CD4-positive, alpha-beta memory T cell (primary cell): ENCODE measurements around the gene ALOX15. TPM values are rescaled to one million over a fixed set of nuclear protein-coding genes. Genes with fewer than 3 reads are reported as not detected.
"Not testable (repeated sequence)": the region's sequence is repeated elsewhere in the genome, so short reads cannot be mapped to it uniquely, and the experiment has no call there.

ENCODE experiments used
- CTCF ChIA-PET: fragments of 350-600 bp; sonication (Branson Sonifier 250); formaldehyde crosslinking; loops from one replicate; lab custom pipeline; 2021; ENCODE audit warnings: inconsistent platforms; ENCODE audit not compliant: partially characterized antibody; lab: Charles Lee
- POLR2A ChIA-PET: fragments of 350-600 bp; sonication (Branson Sonifier 250); formaldehyde crosslinking; loops from one replicate; lab custom pipeline; 2021; ENCODE audit not compliant: partially characterized antibody; lab: Charles Lee
- DNase-seq, 5 donors: peaks; one replicate each; pipeline versions ENCODE4 v3.0.0 to v3.0.0-alpha.2; 2020 to 2022; ENCODE audit warnings: mixed read lengths in 1 of 5
- H3K27ac ChIP-seq: one replicate; pipeline ENCODE4 v1.7.0; 2013; ENCODE audit warnings: low read depth, low read length
- H3K27me3 ChIP-seq: 2 replicates; pipeline ENCODE4 v1.7.0; 2013; ENCODE audit warnings: mild to moderate bottlenecking, low read length, moderate library complexity; ENCODE audit not compliant: insufficient read depth
- H3K36me3 ChIP-seq: 2 replicates; pipeline ENCODE4 v1.7.0; 2013; ENCODE audit warnings: mild to moderate bottlenecking, low read length, moderate library complexity; ENCODE audit not compliant: insufficient read depth
- H3K4me1 ChIP-seq: 2 replicates; pipeline ENCODE4 v1.7.0; 2013; ENCODE audit warnings: mild to moderate bottlenecking, low read length, moderate library complexity; ENCODE audit not compliant: insufficient read depth
- H3K4me3 ChIP-seq, 2 donors: one replicate each; pipeline ENCODE4 v1.7.0; 2013; ENCODE audit warnings: low read length in 2 of 2, mild to moderate bottlenecking in 1 of 2
- H3K9me3 ChIP-seq, 2 donors: one replicate each; pipeline ENCODE4 v1.7.0; 2013; ENCODE audit warnings: low read length in 2 of 2, control low read depth in 1 of 2; ENCODE audit not compliant: control insufficient read depth in 1 of 2
- H3K27ac Mint-ChIP-seq, 7 donors: one replicate each; pipeline ENCODE4 v1.8.0; 2020 to 2021; ENCODE audit warnings: mixed read lengths in 7 of 7, mild to moderate bottlenecking in 6 of 7, inconsistent platforms in 3 of 7, moderate library complexity in 3 of 7
- H3K27me3 Mint-ChIP-seq, 2 donors: one replicate each; pipeline ENCODE4 v1.8.0; 2020 to 2021; ENCODE audit warnings: mixed read lengths in 2 of 2
- H3K36me3 Mint-ChIP-seq, 2 donors: one replicate each; pipeline ENCODE4 v1.8.0; 2020 to 2021; ENCODE audit warnings: mixed read lengths in 2 of 2, inconsistent platforms in 1 of 2, mild to moderate bottlenecking in 1 of 2
- H3K4me1 Mint-ChIP-seq, 4 donors: one replicate each; pipeline ENCODE4 v1.8.0; 2020 to 2021; ENCODE audit warnings: mixed read lengths in 4 of 4, mild to moderate bottlenecking in 1 of 4
- H3K4me3 Mint-ChIP-seq, 8 donors: one replicate each; pipeline ENCODE4 v1.8.0; 2020 to 2021; ENCODE audit warnings: mixed read lengths in 8 of 8, mild to moderate bottlenecking in 7 of 8, moderate library complexity in 6 of 8, inconsistent platforms in 3 of 8
- H3K9me3 Mint-ChIP-seq, 8 donors: one replicate each; pipeline ENCODE4 v1.8.0; 2020 to 2021; ENCODE audit warnings: mixed read lengths in 8 of 8, mild to moderate bottlenecking in 5 of 8, inconsistent platforms in 3 of 8, moderate library complexity in 1 of 8
- intact Hi-C: fragments of 100-400 bp; cut with micrococcal nuclease; formaldehyde crosslinking; loops from one replicate; pipeline ENCODE4 v1.15.1; 2023
- polyA plus RNA-seq, 2 donors: library from polyadenylated mRNA; unstranded; fragments of 300-500 nt; fragmentation: Illumina TruSeq; gene quantifications; one replicate each; pipeline ENCODE4 v1.2.3, GENCODE V29; 2021
- total RNA-seq, 2 experiments: library from RNA; stranded (reverse); gene quantifications; one replicate each; pipeline ENCODE4 v1.2.3, GENCODE V29; 2021

The ALOX15 gene
- total and polyA plus RNA-seq, 4 experiments from 2014 or later, result 0.49 TPM; not detected in 3

- intact Hi-C loops, POLR2A ChIA-PET, H3K36me3 Mint-ChIP-seq, H3K4me3 ChIP-seq, H3K36me3 ChIP-seq, DNase-seq, H3K27ac Mint-ChIP-seq, H3K4me1 Mint-ChIP-seq, H3K4me3 Mint-ChIP-seq, H3K9me3 Mint-ChIP-seq, H3K4me1 ChIP-seq, H3K27ac ChIP-seq, H3K27me3 ChIP-seq, H3K9me3 ChIP-seq: not testable (repeated sequence)
- H3K27me3 Mint-ChIP-seq, result peaks cover 9 to 11% of the 10 kb centered on the region in 2 donors
- CTCF ChIA-PET, result interaction anchor here (1.2 kb wide), 1 partner anchor 31 kb away, joined by 3 read pairs; no protein-coding TSS in a partner anchor
These were observed 14.5 kb upstream of the ALOX15 start for GRCh38 chr17:4655933-4656332.

- CTCF ChIA-PET, result no interaction called here
These were observed 11.5 kb upstream of the ALOX15 start for GRCh38 chr17:4652997-4653396.

GRCh38 chr17:4648741-4649140 is 7.3 kb upstream of the ALOX15 start:
- Mint-ChIP-seq H3K4me3 (no peak overlapping the region), H3K9me3 (no peaks in the 10 kb centered on the region), H3K27me3 (peaks cover 19 to 24% of the 10 kb centered on the region in 2 donors), H3K36me3 (no peaks in the 10 kb centered on the region), H3K27ac (no peak overlapping the region), H3K4me1 (no peaks in the 10 kb centered on the region)
- intact Hi-C loops, result no loop called here
- H3K27ac ChIP-seq, result no peak overlapping the region
- no peaks in the 10 kb centered on the region for H3K36me3 ChIP-seq
- H3K9me3 ChIP-seq, result no peaks in the 10 kb centered on the region
- no peak for DNase-seq
- H3K27me3 ChIP-seq, result no peaks in the 10 kb centered on the region
- no peak overlapping the region for H3K4me3 ChIP-seq
- ChIA-PET CTCF (no interaction called here), POLR2A (no interaction called here)
- no peaks in the 10 kb centered on the region for H3K4me1 ChIP-seq

More at GRCh38 chr17:4652997-4653396, 11.5 kb upstream of the ALOX15 start:
- DNase-seq, result no peak
- intact Hi-C loops, result no loop called here
- peaks cover 12 to 13% of the 10 kb centered on the region in 2 donors for H3K27me3 Mint-ChIP-seq
- no peaks in the 10 kb centered on the region for H3K9me3 ChIP-seq
- no peak overlapping the region for H3K27ac ChIP-seq
- no peaks in the 10 kb centered on the region for H3K36me3 Mint-ChIP-seq
- H3K4me1 Mint-ChIP-seq, result no peaks in the 10 kb centered on the region
- no peak overlapping the region for H3K4me3 Mint-ChIP-seq
- no peaks in the 10 kb centered on the region for H3K36me3 ChIP-seq
- H3K4me3 ChIP-seq, result no peak overlapping the region
- no peaks in the 10 kb centered on the region for H3K4me1 ChIP-seq
- POLR2A ChIA-PET, result no interaction called here
- no peak overlapping the region for H3K27ac Mint-ChIP-seq
- no peaks in the 10 kb centered on the region for H3K27me3 ChIP-seq
- peaks cover 0 to 1% (median 0%) of the 10 kb centered on the region in 8 donors for H3K9me3 Mint-ChIP-seq

- Histone ChIP-seq H3K4me1 (no peaks in the 10 kb centered on the region), H3K27me3 (peaks cover 8% of the 10 kb centered on the region), H3K9me3 (no peaks in the 10 kb centered on the region), H3K36me3 (no peaks in the 10 kb centered on the region), H3K4me3 (no peak overlapping the region), H3K27ac (no peak overlapping the region)
- H3K36me3 Mint-ChIP-seq, result no peaks in the 10 kb centered on the region
- no peak overlapping the region for H3K4me3 Mint-ChIP-seq
- no peak for DNase-seq
- H3K27ac Mint-ChIP-seq, result no peak overlapping the region
- peaks cover 0 to 8% (median 6%) of the 10 kb centered on the region in 4 donors for H3K4me1 Mint-ChIP-seq
- ChIA-PET POLR2A (no interaction called here), CTCF (no interaction called here)
- intact Hi-C loops, result no loop called here
- no peaks in the 10 kb centered on the region for H3K9me3 Mint-ChIP-seq
- H3K27me3 Mint-ChIP-seq, result peaks cover 33 to 39% of the 10 kb centered on the region in 2 donors
These were observed 4.2 kb upstream of the ALOX15 start for GRCh38 chr17:4645642-4646041.

DNA sequence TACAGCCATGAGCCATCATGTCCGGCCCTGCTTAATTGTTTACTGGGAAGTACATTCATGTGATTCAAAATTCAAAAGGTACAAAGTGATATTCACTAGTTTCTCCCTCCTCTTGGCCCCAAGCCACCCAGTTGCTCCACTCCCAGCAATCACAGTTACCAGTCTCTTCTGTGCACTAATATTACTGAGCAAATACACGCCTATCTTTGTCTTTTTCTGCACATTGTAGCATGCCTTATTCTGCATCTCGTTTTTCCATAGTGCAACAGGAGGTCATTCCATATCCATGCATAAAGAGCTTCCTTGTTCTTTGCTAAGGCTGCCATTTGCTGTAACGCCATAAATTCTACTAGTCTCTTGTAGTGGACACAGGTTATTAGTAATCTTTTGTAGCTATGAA is 2.2 kb upstream of the ALOX15 start:
- intact Hi-C loops, result no loop called here
- peaks cover 8% of the 10 kb centered on the region for H3K27me3 ChIP-seq
- no peaks in the 10 kb centered on the region for H3K4me1 ChIP-seq
- H3K27ac ChIP-seq, result no peak overlapping the region
- peaks cover 0 to 14% (median 8%) of the 10 kb centered on the region in 4 donors for H3K4me1 Mint-ChIP-seq
- ChIA-PET POLR2A (no interaction called here), CTCF (no interaction called here)
- H3K4me3 ChIP-seq, result no peak overlapping the region
- H3K36me3 Mint-ChIP-seq, result no peaks in the 10 kb centered on the region
- H3K36me3 ChIP-seq, result no peaks in the 10 kb centered on the region
- H3K27ac Mint-ChIP-seq, result no peak overlapping the region
- no peaks in the 10 kb centered on the region for H3K9me3 ChIP-seq
- H3K27me3 Mint-ChIP-seq, result peaks cover 34 to 41% of the 10 kb centered on the region in 2 donors
- no peak for DNase-seq
- no peak overlapping the region for H3K4me3 Mint-ChIP-seq
- H3K9me3 Mint-ChIP-seq, result no peaks in the 10 kb centered on the region

DNA sequence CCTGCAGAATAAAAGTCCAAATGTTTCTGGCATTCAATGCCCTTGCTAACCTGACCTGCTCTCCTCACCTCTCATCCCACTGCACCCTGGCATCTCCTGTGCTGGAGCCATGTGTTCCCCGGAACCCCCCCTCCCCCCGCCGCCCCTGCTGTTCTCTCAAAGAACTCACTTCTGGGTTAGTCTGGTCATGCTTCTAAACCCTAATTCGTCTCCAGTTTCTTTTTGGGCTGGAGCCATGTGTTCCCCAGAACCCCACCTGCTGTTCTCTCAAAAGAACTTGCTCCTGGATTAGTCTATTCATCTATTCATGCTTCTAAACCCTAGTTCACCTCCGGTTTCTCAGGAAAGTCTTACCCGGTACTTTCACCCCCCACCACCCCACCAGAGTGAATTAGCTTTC is 808 bp upstream of the ALOX15 start:
- Histone ChIP-seq H3K4me3 (no peak overlapping the region), H3K27ac (no peak overlapping the region), H3K27me3 (peaks cover 8% of the 10 kb centered on the region), H3K36me3 (no peaks in the 10 kb centered on the region), H3K4me1 (no peaks in the 10 kb centered on the region), H3K9me3 (no peaks in the 10 kb centered on the region)
- peaks cover 42 to 47% of the 10 kb centered on the region in 2 donors for H3K27me3 Mint-ChIP-seq
- CTCF ChIA-PET, result no interaction called here
- POLR2A ChIA-PET, result no interaction called here
- H3K27ac Mint-ChIP-seq, result no peak overlapping the region
- H3K4me1 Mint-ChIP-seq, result peaks cover 0 to 14% (median 8%) of the 10 kb centered on the region in 4 donors
- DNase-seq, result no peak
- H3K36me3 Mint-ChIP-seq, result no peaks in the 10 kb centered on the region
- intact Hi-C loops, result no loop called here
- peaks cover 0 to 2% (median 0%) of the 10 kb centered on the region in 8 donors for H3K9me3 Mint-ChIP-seq
- H3K4me3 Mint-ChIP-seq, result no peak overlapping the region

DNA sequence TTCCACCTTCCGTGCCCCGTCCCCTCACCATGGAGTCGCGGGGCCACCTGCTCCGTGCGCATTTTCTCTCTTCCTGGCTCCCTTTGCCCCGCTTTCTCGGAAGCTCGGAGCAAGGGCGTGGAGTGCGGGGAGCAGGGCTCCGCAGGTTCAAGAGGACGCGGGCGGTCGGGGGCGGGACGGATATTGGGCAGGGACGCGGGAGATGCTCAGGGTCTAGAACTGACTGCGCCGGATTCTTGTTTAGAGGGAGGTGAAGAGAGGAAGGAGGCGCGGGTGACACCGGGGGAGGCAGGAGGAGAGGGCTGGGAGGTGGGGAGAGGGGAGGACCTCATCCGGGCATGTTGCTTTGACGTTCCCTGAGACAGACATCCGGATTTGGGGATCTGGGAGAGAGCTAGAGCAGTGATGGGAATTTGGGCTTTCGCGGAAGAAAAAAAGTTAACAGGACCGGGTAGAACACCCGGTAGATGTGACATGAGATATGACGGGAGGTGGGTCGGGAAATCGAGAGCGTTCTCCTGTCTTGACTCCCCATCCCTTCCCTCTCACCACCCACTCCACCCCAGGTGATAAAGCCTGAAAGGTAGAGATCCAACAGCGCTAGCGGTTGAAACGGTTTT is 799 bp downstream of the ALOX15 start:
- H3K27ac Mint-ChIP-seq, H3K27ac ChIP-seq, H3K9me3 ChIP-seq, H3K4me3 ChIP-seq, H3K9me3 Mint-ChIP-seq, H3K36me3 ChIP-seq, H3K36me3 Mint-ChIP-seq, CTCF ChIA-PET, intact Hi-C loops, POLR2A ChIA-PET, H3K4me1 ChIP-seq: not testable (repeated sequence)
- DNase-seq, result peak in 1 of 5 donors; percentile 13
- H3K4me1 Mint-ChIP-seq, result peaks cover 5 to 19% (median 14%) of the 10 kb centered on the region in 4 donors
- peaks cover 54 to 56% of the 10 kb centered on the region in 2 donors for H3K27me3 Mint-ChIP-seq
- peaks cover 18% of the 10 kb centered on the region for H3K27me3 ChIP-seq
- peak overlapping the region in 3 of 8 donors; percentile 21 to 71 (median 35) for H3K4me3 Mint-ChIP-seq
